Measurements from ENCODE around the gene CCDC187. TPM values are rescaled to one million over a fixed set of nuclear protein-coding genes. Genes with fewer than 3 reads are reported as not detected.

The CCDC187 gene
- total RNA-seq, 2 donors from 2014 or later: 1.3 to 2.3 TPM

DNA sequence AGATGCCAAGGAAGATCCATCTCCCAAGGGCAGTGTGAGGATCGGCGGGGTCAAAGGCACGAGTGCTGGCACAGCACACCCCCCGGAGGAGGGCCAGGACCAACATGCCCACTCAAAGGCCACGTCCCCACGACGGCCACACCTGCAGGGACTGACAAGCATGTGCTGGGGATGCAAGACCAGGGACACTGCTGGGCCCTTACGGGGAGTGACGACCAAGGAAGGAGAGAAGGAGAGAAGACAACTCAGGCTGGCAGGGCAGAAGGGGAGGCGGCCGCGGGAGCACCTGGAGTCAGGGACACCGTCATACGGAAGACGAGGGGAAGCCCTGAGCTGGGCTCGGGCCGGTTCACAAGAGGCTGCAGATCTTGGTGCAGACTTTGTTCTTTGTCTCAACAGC is 68.7 kb downstream of the CCDC187 start:
- no peaks in the 10 kb centered on the region for H3K9me3 ChIP-seq
- WGBS, 2 donors: 92 to 94% methylated on average over 15 to 17 of the region's 17 CpGs
- peaks cover 0 to 4% of the 10 kb centered on the region in 2 donors for H3K36me3 ChIP-seq (replicated peaks in 1 of 2; ENCODE audit: insufficient read depth in 1 of 2, low read depth in 2 of 2)
- intact Hi-C loops (cut with DNase I): no loop called here
- H3K4me1 ChIP-seq: peaks cover 25% of the 10 kb centered on the region
- H3K27ac ChIP-seq: no peak overlapping the region
- no peak for TF ChIP-seq POLR2A (IDR thresholded peaks at IDR 0.05)
- TF ChIP-seq, protein P1, sequence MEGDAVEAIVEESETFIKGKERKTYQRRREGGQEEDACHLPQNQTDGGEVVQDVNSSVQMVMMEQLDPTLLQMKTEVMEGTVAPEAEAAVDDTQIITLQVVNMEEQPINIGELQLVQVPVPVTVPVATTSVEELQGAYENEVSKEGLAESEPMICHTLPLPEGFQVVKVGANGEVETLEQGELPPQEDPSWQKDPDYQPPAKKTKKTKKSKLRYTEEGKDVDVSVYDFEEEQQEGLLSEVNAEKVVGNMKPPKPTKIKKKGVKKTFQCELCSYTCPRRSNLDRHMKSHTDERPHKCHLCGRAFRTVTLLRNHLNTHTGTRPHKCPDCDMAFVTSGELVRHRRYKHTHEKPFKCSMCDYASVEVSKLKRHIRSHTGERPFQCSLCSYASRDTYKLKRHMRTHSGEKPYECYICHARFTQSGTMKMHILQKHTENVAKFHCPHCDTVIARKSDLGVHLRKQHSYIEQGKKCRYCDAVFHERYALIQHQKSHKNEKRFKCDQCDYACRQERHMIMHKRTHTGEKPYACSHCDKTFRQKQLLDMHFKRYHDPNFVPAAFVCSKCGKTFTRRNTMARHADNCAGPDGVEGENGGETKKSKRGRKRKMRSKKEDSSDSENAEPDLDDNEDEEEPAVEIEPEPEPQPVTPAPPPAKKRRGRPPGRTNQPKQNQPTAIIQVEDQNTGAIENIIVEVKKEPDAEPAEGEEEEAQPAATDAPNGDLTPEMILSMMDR (IDR thresholded peaks at IDR 0.05): no peak
- DNase-seq (no peak), ATAC-seq (no peak)
- no peak overlapping the region for H3K4me3 ChIP-seq
- no peaks in the 10 kb centered on the region for H3K27me3 ChIP-seq

DNA sequence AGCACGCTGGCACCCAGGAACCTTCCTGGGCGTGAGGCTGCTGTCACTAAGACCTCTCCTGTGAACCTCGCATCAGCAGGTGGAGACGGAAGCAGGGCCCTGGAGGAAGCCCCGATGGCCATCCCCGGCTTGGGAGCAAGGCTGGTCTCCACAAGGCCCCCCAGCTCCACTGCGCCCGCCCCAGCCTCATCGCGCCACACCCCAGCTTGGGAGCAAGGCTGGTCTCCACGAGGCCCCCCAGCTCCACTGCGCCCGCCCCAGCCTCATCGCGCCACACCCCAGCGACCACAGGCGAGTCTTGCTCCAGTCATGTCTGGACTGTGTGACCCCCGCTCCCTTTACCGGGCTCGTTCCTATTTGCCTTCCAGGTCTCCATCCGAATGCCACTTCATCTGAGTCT is 69.3 kb downstream of the CCDC187 start:
- H3K27ac ChIP-seq: no peak overlapping the region
- peaks cover 19% of the 10 kb centered on the region for H3K4me1 ChIP-seq
- TF ChIP-seq, protein P1 (IDR thresholded peaks at IDR 0.05): no peak
- no peak for TF ChIP-seq POLR2A (IDR thresholded peaks at IDR 0.05)
- H3K4me3 ChIP-seq: no peak overlapping the region
- peaks cover 0 to 4% of the 10 kb centered on the region in 2 donors for H3K36me3 ChIP-seq (replicated peaks in 1 of 2; ENCODE audit: insufficient read depth in 1 of 2, low read depth in 2 of 2)
- WGBS, 2 donors: 94 to 98% methylated on average over 14 to 20 of the region's 21 CpGs
- no peaks in the 10 kb centered on the region for H3K9me3 ChIP-seq
- H3K27me3 ChIP-seq: no peaks in the 10 kb centered on the region
- DNase-seq: no peak
- no peak for ATAC-seq
- intact Hi-C loops (cut with DNase I): no loop called here

DNA sequence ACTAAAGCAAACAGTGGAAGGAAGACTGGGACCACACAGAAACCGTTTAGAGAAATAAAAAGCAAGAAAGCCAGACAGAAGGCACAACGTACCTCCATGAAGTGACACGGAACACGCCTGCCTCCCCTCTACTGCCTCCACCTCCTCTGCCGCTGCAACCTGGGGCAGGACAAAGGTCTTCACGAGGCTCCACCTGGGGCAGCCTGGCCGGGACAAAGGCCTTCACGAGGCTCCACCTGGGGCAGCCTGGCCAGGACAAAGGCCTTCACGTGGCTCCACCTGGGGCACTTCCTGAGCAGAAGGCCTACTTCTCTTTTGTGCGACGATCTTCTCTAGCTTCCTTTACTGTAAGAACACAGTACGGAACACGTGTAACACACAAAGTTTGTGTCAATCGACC is 70.0 kb downstream of the CCDC187 start:
- H3K4me1 ChIP-seq: peaks cover 12% of the 10 kb centered on the region
- no peak overlapping the region for H3K27ac ChIP-seq
- H3K36me3 ChIP-seq (replicated peaks in 1 of 2; ENCODE audit: insufficient read depth in 1 of 2, low read depth in 2 of 2): peaks cover 0 to 4% of the 10 kb centered on the region in 2 donors
- TF ChIP-seq, protein P1 (IDR thresholded peaks at IDR 0.05): no peak
- TF ChIP-seq POLR2A (IDR thresholded peaks at IDR 0.05): no peak
- whole genome bisulfite sequencing, 2 donors: 77 to 89% methylated on average over 14 of the region's 14 CpGs
- no peaks in the 10 kb centered on the region for H3K9me3 ChIP-seq
- intact Hi-C loops (cut with DNase I): no loop called here
- no peak overlapping the region for H3K4me3 ChIP-seq
- no peaks in the 10 kb centered on the region for H3K27me3 ChIP-seq
- ATAC-seq: no peak
- DNase-seq: no peak

DNA sequence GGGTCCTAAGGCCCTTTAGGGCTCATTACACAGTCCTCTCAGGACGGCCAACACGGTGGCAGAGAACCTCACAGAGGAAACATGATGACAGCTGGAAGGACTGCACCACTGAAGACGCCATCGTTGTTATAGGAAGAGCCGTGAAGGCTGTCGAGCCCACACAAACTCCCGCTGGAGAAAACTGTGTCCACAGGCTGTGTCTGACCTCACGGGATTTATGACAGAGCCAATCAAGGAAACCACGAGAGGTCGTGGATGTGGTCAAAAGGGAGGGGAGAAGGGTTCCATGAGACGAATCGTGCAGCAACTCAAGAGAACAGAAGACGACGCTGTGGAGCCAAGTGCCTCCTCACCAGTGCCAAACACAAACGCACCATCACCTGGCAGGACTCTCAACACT is 70.5 kb downstream of the CCDC187 start:
- WGBS, 2 donors: 67 to 81% methylated on average over 14 to 15 of the region's 15 CpGs
- Histone ChIP-seq H3K4me3 (no peak overlapping the region), H3K9me3 (no peaks in the 10 kb centered on the region), H3K27me3 (no peaks in the 10 kb centered on the region), H3K36me3 (replicated peaks in 1 of 2; ENCODE audit: insufficient read depth in 1 of 2, low read depth in 2 of 2) (peaks cover 0 to 4% of the 10 kb centered on the region in 2 donors), H3K4me1 (peaks cover 11% of the 10 kb centered on the region), H3K27ac (no peak overlapping the region)
- DNase-seq (no peak), ATAC-seq (no peak)
- TF ChIP-seq, protein P1 (IDR thresholded peaks at IDR 0.05): no peak
- no peak for TF ChIP-seq POLR2A (IDR thresholded peaks at IDR 0.05)
- intact Hi-C loops (cut with DNase I): no loop called here

DNA sequence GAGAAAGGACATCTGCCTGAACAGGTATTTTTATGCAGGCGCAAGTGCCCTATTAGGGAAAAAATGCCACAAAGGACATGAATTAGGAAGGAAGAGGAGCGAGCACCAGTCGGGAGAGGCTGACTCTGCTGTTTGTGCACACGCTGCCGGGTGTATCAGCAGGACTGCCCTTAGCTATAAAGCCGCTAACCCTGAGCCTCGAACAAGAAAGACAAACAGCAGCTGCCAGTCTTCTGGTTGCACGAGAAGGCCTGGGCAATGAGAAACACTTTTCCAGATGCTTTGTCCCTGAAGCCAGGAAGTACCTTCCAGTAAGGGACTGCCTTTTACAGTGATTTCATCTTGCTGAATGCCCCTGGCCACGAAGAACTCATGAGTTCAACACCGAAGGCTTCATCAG is 70.9 kb downstream of the CCDC187 start:
- Histone ChIP-seq H3K27me3 (no peaks in the 10 kb centered on the region), H3K9me3 (no peaks in the 10 kb centered on the region), H3K36me3 (replicated peaks in 1 of 2; ENCODE audit: insufficient read depth in 1 of 2, low read depth in 2 of 2) (peaks cover 0 to 4% of the 10 kb centered on the region in 2 donors), H3K4me3 (no peak overlapping the region), H3K4me1 (peaks cover 9% of the 10 kb centered on the region), H3K27ac (no peak overlapping the region)
- TF ChIP-seq POLR2A (IDR thresholded peaks at IDR 0.05): no peak
- DNase-seq (no peak), ATAC-seq (no peak)
- intact Hi-C loops (cut with DNase I): no loop called here
- 51 to 60% methylated on average over 9 to 10 of the region's 10 CpGs for WGBS, 2 donors

Data from body of pancreas (tissue), 4 donors.